ENCODE data around the gene ARMC6.

Gene ARMC6

GRCh38 chr19:19054315-19054938 lies 21.0 kb downstream of the ARMC6 start:
- no peak for TF ChIP-seq ZNF274 (IDR thresholded peaks at IDR 0.05; ENCODE audit: low read depth, low read length)
- H3K4me3 ChIP-seq (ENCODE audit: low read length): no peak overlapping the region

GRCh38 chr19:19054939-19055440 lies 21.6 kb downstream of the ARMC6 start:
- TF ChIP-seq ZNF274 (IDR thresholded peaks at IDR 0.05; ENCODE audit: low read depth, low read length): no peak

GRCh38 chr19:19055701-19056100 lies 22.3 kb downstream of the ARMC6 start:
- no peak for TF ChIP-seq ZNF274 (IDR thresholded peaks at IDR 0.05; ENCODE audit: low read depth, low read length)
- H3K4me3 ChIP-seq (ENCODE audit: low read length): no peak overlapping the region

More at GRCh38 chr19:19054939-19055440, 21.6 kb downstream of the ARMC6 start:
- H3K4me3 ChIP-seq (ENCODE audit: low read length): no peak overlapping the region

GRCh38 chr19:19056636-19057275 lies 23.4 kb downstream of the ARMC6 start:
- no peak overlapping the region for H3K4me3 ChIP-seq (ENCODE audit: low read length)
- TF ChIP-seq ZNF274 (IDR thresholded peaks at IDR 0.05; ENCODE audit: low read depth, low read length): no peak

GRCh38 chr19:19057317-19057716 lies 23.9 kb downstream of the ARMC6 start:
- no peak overlapping the region for H3K4me3 ChIP-seq (ENCODE audit: low read length)
- TF ChIP-seq ZNF274 (IDR thresholded peaks at IDR 0.05; ENCODE audit: low read depth, low read length): no peak

- H3K4me3 ChIP-seq (ENCODE audit: low read length): no peak overlapping the region
- TF ChIP-seq ZNF274 (IDR thresholded peaks at IDR 0.05; ENCODE audit: low read depth, low read length): no peak
Observed at GRCh38 chr19:19057720-19058119, 24.3 kb downstream of the ARMC6 start.

DNA sequence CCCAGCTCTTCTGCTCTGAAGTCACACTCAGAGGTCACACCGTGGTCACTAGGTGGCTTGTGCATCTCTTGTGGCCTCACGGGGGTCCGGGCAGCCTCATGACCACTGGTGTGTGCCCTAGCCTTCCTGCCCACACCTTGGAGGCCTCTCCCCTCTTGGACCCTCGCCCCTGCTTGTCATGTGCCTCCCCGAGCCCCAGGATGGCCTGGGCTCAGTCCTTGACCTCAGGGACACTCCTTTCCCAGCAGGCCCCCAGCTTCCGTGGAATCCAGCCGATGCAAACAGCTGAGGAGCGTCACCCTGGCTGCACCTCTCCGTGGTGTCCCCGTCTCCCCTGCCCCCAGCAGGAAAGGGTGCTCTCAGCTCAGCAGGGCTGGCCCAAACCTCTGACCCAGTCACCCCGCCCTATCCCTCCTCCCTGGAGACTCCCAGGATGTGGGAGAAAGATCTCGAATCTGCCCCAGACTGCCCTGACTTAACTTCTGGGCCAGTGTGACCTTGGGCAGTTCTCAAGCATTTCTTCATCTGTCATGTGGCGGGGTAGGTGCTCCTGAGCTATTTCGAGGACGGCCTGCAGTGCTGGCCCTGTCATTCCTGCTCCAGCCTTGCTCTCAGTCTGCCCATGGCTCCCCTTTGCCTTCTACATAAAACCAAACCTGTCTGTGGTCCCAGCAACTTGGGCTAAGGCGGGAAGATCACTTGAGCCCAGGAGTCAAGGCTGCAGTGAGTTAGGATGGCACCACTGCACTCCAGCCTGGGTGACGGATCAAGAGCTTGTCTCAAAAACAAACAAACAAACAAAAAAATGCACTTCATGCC lies 25.8 kb downstream of the ARMC6 start:
- H3K4me3 ChIP-seq (ENCODE audit: low read length): no peak overlapping the region
- TF ChIP-seq ZNF274 (IDR thresholded peaks at IDR 0.05; ENCODE audit: low read depth, low read length): no peak

DNA sequence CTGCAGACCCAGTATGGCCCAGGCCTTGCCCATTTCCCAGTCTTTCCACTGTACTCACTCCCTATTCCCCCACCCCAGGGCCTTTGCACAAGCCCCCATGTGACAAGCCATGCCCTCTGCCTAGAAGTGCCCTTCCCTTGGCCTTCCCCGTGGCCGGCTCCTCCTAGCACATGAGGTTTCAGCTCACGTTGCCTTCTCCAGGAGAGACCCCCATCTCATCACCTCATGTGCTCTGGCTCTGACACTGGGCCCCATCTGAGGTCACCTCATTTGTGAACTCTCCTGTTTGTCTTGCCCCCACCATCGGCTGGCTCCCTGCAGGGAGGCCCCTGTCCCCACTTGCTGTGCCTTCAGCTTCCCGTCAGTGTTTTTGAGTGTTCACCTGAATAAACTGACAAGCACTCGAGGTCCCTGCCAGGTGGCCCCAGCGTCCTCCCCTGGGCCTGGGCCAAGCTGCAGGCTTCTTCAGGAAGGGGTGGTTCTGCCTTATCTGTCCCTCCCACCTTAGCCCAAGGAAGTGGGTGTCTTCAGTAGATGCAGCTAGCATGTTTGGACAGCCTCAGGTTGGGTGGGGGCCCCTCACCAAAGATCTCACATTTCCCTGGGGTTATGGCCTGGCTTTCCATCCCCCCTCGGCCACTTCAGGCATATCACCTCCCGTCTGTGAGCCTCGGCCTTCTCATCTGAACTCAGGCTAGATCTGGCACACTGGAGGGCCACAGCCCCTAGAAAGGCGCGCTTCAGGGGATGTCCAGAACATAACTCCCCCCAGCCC lies 26.6 kb downstream of the ARMC6 start:
- TF ChIP-seq ZNF274 (IDR thresholded peaks at IDR 0.05; ENCODE audit: low read depth, low read length): no peak
- H3K4me3 ChIP-seq (ENCODE audit: low read length): no peak overlapping the region

- no peak overlapping the region for H3K4me3 ChIP-seq (ENCODE audit: low read length)
- no peak for TF ChIP-seq ZNF274 (IDR thresholded peaks at IDR 0.05; ENCODE audit: low read depth, low read length)
Observed at GRCh38 chr19:19061506-19061905, 28.1 kb downstream of the ARMC6 start.

- TF ChIP-seq ZNF274 (IDR thresholded peaks at IDR 0.05; ENCODE audit: low read depth, low read length): no peak
- H3K4me3 ChIP-seq (ENCODE audit: low read length): peak overlapping the region; percentile 53; the same call in 1 of the 2 replicates
Observed at GRCh38 chr19:19062454-19063182, 29.2 kb downstream of the ARMC6 start.

DNA sequence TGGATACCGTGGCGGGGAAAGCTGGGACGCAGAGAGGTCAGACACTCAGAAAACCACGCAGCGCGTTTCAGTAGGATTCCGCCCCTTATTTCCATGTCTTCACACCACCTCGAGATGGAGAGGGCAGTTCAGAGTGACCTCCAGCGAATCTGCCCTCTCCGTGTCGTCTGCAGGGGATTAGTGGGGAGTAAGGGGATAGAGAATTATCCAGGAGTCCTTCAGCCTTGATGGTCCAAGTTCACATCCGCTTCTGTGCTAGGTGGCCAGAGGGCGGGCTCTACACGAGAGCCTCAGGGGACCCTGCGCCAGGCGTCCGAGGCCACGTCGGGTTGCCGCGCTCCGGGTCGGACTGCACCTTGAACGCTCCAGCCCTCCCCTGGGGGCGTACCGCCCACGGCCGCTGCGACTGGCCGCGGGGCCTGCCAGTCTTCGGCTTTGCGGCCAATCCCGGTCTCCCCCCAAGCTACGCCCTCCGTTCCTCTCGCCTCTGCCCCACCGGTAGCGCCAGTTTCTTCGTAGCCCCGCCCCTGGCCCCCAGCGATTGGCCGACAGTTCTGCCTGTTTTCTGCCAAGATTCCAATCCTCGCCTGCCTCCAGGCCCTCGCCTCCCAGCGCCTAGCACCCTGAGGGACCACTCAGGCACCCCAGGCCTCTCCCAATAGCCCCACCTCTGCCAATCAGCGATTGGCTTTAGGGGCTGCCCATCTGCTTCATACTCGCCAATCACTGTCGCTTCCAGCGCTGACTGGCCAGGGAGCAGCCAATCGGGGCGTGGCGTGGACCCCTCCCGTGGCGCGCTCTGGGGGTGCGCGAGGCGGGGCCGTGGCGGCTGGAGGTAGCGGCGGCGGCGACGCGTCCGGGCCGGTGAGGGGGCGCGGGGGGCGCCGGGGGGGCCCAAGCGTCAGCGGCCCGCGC lies 30.0 kb downstream of the ARMC6 start, which contains the start of gene SLC25A42:
Gene SLC25A42 (plus strand): TSS at position 812 of the 915 bp plus-strand sequence. CDS start 32,131 bp downstream, outside the sequence.
- TF ChIP-seq ZNF274 (IDR thresholded peaks at IDR 0.05; ENCODE audit: low read depth, low read length): no peak

GRCh38 chr19:19064098-19064722 lies 30.8 kb downstream of the ARMC6 start:
- peak overlapping the region; percentile 77 for H3K4me3 ChIP-seq (ENCODE audit: low read length)
- no peak for TF ChIP-seq ZNF274 (IDR thresholded peaks at IDR 0.05; ENCODE audit: low read depth, low read length)

More for the DNA sequence above, 30.0 kb downstream of the ARMC6 start, which contains the start of gene SLC25A42:
- H3K4me3 ChIP-seq (ENCODE audit: low read length): peak within 1 kb of the TSS; percentile 77
